Stimulated activated CD4-positive, alpha-beta T cell treated with anti-CD3 and anti-CD28 coated beads, Interleukin-4, amount 100 ng/mL, for 1 hour (primary cell): ENCODE data around the gene RPL31.

Experiments
- DNase-seq: peaks from one replicate; pipeline ENCODE4 v3.0.0-alpha.2; 2020

Gene RPL31

GRCh38 chr2:100997509-100998234 lies 4.4 kb upstream of the RPL31 start:
- no peak for DNase-seq

- DNase-seq = no peak
These were observed 3.9 kb upstream of the RPL31 start for GRCh38 chr2:100998235-100998573.

GRCh38 chr2:100999995-101000394 lies 2.1 kb upstream of the RPL31 start:
- DNase-seq = no peak

- DNase-seq = no peak
These were observed 631 bp downstream of the RPL31 start for GRCh38 chr2:101002562-101003277.

GRCh38 chr2:101003278-101003775 lies 1.2 kb downstream of the RPL31 start:
- no peak for DNase-seq

- DNase-seq = no peak
These were observed 2.7 kb downstream of the RPL31 start for GRCh38 chr2:101004620-101005325.

GRCh38 chr2:101006065-101006715 lies 4.1 kb downstream of the RPL31 start:
- no peak for DNase-seq

- no peak for DNase-seq
These were observed 5.6 kb downstream of the RPL31 start for GRCh38 chr2:101007415-101008345.

GRCh38 chr2:101011152-101011551 lies 9.1 kb downstream of the RPL31 start:
- DNase-seq = no peak

- no peak for DNase-seq
These were observed 10.1 kb downstream of the RPL31 start for GRCh38 chr2:101012054-101012705.

- DNase-seq = no peak
These were observed 10.7 kb downstream of the RPL31 start for GRCh38 chr2:101012706-101013181.

GRCh38 chr2:101014264-101014857 lies 12.3 kb downstream of the RPL31 start:
- DNase-seq = no peak

- no peak for DNase-seq
These were observed 15.3 kb downstream of the RPL31 start for GRCh38 chr2:101017371-101017770.

- no peak for DNase-seq
These were observed 16.8 kb downstream of the RPL31 start for GRCh38 chr2:101018934-101019333.

- no peak for DNase-seq
These were observed 20.1 kb downstream of the RPL31 start for GRCh38 chr2:101022221-101022620.

- no peak for DNase-seq
These were observed 21.4 kb downstream of the RPL31 start for GRCh38 chr2:101023327-101024107.

GRCh38 chr2:101025561-101025960 lies 23.5 kb downstream of the RPL31 start:
- DNase-seq = no peak

- DNase-seq = no peak
These were observed 24.2 kb downstream of the RPL31 start for GRCh38 chr2:101026253-101026701.

GRCh38 chr2:101026923-101027469 lies 24.9 kb downstream of the RPL31 start:
- DNase-seq = no peak

GRCh38 chr2:101027852-101028251 lies 25.8 kb downstream of the RPL31 start:
- DNase-seq = no peak
